ENCODE data around the gene IL34. TPM values are rescaled to one million over a fixed set of nuclear protein-coding genes. Genes with fewer than 3 reads are reported as not detected.

IL34 gene
- polyA plus RNA-seq, 4 donors, result 1.5 to 25.2 (median 6.5) TPM; not detected in 1

DNA sequence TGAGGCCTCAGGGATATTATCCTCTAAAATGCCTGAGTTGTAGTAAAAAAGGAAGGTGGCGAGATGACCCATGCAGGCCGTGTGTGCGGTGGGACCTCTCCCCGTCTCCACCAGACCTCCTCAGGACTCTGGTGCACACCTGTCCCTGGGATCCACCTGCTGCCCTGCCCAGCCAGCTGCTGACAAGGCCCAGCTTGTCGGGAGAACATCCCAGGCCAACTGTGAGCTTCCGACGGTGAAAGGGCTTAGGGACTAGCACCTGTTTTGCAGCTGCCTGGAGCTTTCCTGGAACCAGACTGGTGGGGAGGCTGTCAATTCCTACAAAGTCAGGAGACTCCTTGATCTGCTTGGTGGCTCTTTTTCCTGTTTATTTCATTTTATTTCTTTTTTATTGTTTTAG lies 11.6 kb downstream of the IL34 start:
- Histone ChIP-seq H3K36me3 (ENCODE audit: control insufficient read depth in 3 of 3, insufficient read depth in 2 of 3, low read depth in 1 of 3, low read length in 3 of 3) (peaks cover 0 to 50% (median under 1%) of the 10 kb centered on the region in 3 donors), H3K27me3 (ENCODE audit: control insufficient read depth in 3 of 3, insufficient read depth in 3 of 3, low read length in 3 of 3) (no peaks in the 10 kb centered on the region), H3K4me3 (ENCODE audit: low read depth in 1 of 3, low read length in 3 of 3) (no peak overlapping the region), H3K9me3 (ENCODE audit: control insufficient read depth in 2 of 2, insufficient read depth in 1 of 2, low read depth in 1 of 2, low read length in 1 of 2) (no peaks in the 10 kb centered on the region), H3K4me1 (ENCODE audit: control insufficient read depth in 3 of 3, insufficient read depth in 2 of 3, low read depth in 1 of 3, low read length in 2 of 3) (peaks cover 0 to 6% (median 0%) of the 10 kb centered on the region in 3 donors), H3K27ac (ENCODE audit: low read depth in 1 of 3, low read length in 2 of 3) (no peak overlapping the region)
- no peak for DNase-seq
- no peak for FAIRE-seq
- 36 to 72% (median 51%) methylated on average over 7 of the region's 7 CpGs for WGBS, 3 donors

- FAIRE-seq (no peak), DNase-seq (no peak)
- H3K9me3 ChIP-seq (ENCODE audit: control insufficient read depth in 2 of 2, insufficient read depth in 1 of 2, low read depth in 1 of 2, low read length in 1 of 2), result no peaks in the 10 kb centered on the region
- H3K27me3 ChIP-seq (ENCODE audit: control insufficient read depth in 3 of 3, insufficient read depth in 3 of 3, low read length in 3 of 3), result no peaks in the 10 kb centered on the region
- no peak overlapping the region for H3K4me3 ChIP-seq (ENCODE audit: low read depth in 1 of 3, low read length in 3 of 3)
- peaks cover 0 to 4% (median 0%) of the 10 kb centered on the region in 3 donors for H3K4me1 ChIP-seq (ENCODE audit: control insufficient read depth in 3 of 3, insufficient read depth in 2 of 3, low read depth in 1 of 3, low read length in 2 of 3)
- 78 to 83% (median 82%) methylated on average over 5 of the region's 5 CpGs for WGBS, 3 donors
- peaks cover 0 to 59% (median 4%) of the 10 kb centered on the region in 3 donors for H3K36me3 ChIP-seq (ENCODE audit: control insufficient read depth in 3 of 3, insufficient read depth in 2 of 3, low read depth in 1 of 3, low read length in 3 of 3)
- no peak overlapping the region for H3K27ac ChIP-seq (ENCODE audit: low read depth in 1 of 3, low read length in 2 of 3)
Measured at GRCh38 chr16:70658921-70659320, 12.6 kb downstream of the IL34 start.

- Histone ChIP-seq H3K27ac (ENCODE audit: low read depth in 1 of 3, low read length in 2 of 3) (no peak overlapping the region), H3K27me3 (ENCODE audit: control insufficient read depth in 3 of 3, insufficient read depth in 3 of 3, low read length in 3 of 3) (no peaks in the 10 kb centered on the region), H3K36me3 (ENCODE audit: control insufficient read depth in 3 of 3, insufficient read depth in 2 of 3, low read depth in 1 of 3, low read length in 3 of 3) (peaks cover 0 to 60% (median 6%) of the 10 kb centered on the region in 3 donors), H3K4me1 (ENCODE audit: control insufficient read depth in 3 of 3, insufficient read depth in 2 of 3, low read depth in 1 of 3, low read length in 2 of 3) (no peaks in the 10 kb centered on the region), H3K4me3 (ENCODE audit: low read depth in 1 of 3, low read length in 3 of 3) (no peak overlapping the region), H3K9me3 (ENCODE audit: control insufficient read depth in 2 of 2, insufficient read depth in 1 of 2, low read depth in 1 of 2, low read length in 1 of 2) (no peaks in the 10 kb centered on the region)
- FAIRE-seq, result no peak
- DNase-seq, result no peak
- 83 to 87% (median 85%) methylated on average over 12 of the region's 12 CpGs for WGBS, 3 donors
Measured at GRCh38 chr16:70659546-70659945, 13.2 kb downstream of the IL34 start.

GRCh38 chr16:70659953-70660671 lies 13.8 kb downstream of the IL34 start:
- Histone ChIP-seq H3K9me3 (ENCODE audit: control insufficient read depth in 2 of 2, insufficient read depth in 1 of 2, low read depth in 1 of 2, low read length in 1 of 2) (no peaks in the 10 kb centered on the region), H3K27me3 (ENCODE audit: control insufficient read depth in 3 of 3, insufficient read depth in 3 of 3, low read length in 3 of 3) (no peaks in the 10 kb centered on the region), H3K36me3 (ENCODE audit: control insufficient read depth in 3 of 3, insufficient read depth in 2 of 3, low read depth in 1 of 3, low read length in 3 of 3) (peaks cover 0 to 64% (median 6%) of the 10 kb centered on the region in 3 donors), H3K27ac (ENCODE audit: low read depth in 1 of 3, low read length in 2 of 3) (no peak overlapping the region), H3K4me1 (ENCODE audit: control insufficient read depth in 3 of 3, insufficient read depth in 2 of 3, low read depth in 1 of 3, low read length in 2 of 3) (no peaks in the 10 kb centered on the region), H3K4me3 (ENCODE audit: low read depth in 1 of 3, low read length in 3 of 3) (no peak overlapping the region)
- DNase-seq (no peak), FAIRE-seq (no peak)
- 71 to 73% (median 71%) methylated on average over 16 of the region's 16 CpGs for WGBS, 3 donors

DNA sequence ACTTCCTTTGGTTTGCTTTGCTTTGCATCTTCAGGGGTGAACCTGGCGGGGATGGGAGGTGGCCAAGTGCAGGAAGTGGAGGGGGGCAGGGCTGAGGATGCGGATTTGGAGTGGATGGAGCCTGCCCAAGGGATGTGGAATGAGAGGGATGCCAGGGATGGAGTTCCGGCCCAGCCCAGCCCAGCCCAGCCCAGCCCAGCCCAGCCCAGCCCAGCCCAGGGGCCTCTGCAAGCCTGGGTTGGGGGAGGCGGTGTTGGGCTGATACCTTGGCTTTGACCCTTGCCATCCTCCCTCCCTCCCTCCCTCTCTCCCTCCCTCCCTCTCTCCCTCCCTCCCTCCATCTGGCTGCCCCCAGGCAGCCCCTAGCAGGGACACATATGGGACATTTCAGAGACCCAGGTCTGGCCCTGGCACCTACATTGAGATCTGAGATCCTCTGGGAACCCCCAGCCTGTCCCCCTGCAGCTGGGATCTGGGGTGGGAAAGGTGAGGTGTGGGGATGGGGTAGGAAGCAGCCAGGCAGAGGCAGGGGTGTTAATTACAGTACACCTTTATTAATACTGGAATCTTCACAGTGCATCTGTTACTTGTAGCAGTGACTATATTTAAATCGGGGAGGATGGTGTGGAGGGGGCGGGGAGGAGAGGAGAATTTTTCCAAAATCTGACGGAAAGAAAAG lies 14.5 kb downstream of the IL34 start:
- H3K4me1 ChIP-seq (ENCODE audit: control insufficient read depth in 3 of 3, insufficient read depth in 2 of 3, low read depth in 1 of 3, low read length in 2 of 3), result no peaks in the 10 kb centered on the region
- H3K4me3 ChIP-seq (ENCODE audit: low read depth in 1 of 3, low read length in 3 of 3), result no peak overlapping the region
- peaks cover 0 to 71% (median 6%) of the 10 kb centered on the region in 3 donors for H3K36me3 ChIP-seq (ENCODE audit: control insufficient read depth in 3 of 3, insufficient read depth in 2 of 3, low read depth in 1 of 3, low read length in 3 of 3)
- no peaks in the 10 kb centered on the region for H3K9me3 ChIP-seq (ENCODE audit: control insufficient read depth in 2 of 2, insufficient read depth in 1 of 2, low read depth in 1 of 2, low read length in 1 of 2)
- 44 to 55% (median 53%) methylated on average over 6 to 7 of the region's 7 CpGs for WGBS, 3 donors
- no peak overlapping the region for H3K27ac ChIP-seq (ENCODE audit: low read depth in 1 of 3, low read length in 2 of 3)
- H3K27me3 ChIP-seq (ENCODE audit: control insufficient read depth in 3 of 3, insufficient read depth in 3 of 3, low read length in 3 of 3), result no peaks in the 10 kb centered on the region
- FAIRE-seq (no peak), DNase-seq (no peak)

GRCh38 chr16:70661534-70661917 lies 15.2 kb downstream of the IL34 start:
- Histone ChIP-seq H3K9me3 (ENCODE audit: control insufficient read depth in 2 of 2, insufficient read depth in 1 of 2, low read depth in 1 of 2, low read length in 1 of 2) (no peaks in the 10 kb centered on the region), H3K27me3 (ENCODE audit: control insufficient read depth in 3 of 3, insufficient read depth in 3 of 3, low read length in 3 of 3) (no peaks in the 10 kb centered on the region), H3K36me3 (ENCODE audit: control insufficient read depth in 3 of 3, insufficient read depth in 2 of 3, low read depth in 1 of 3, low read length in 3 of 3) (peaks cover 0 to 71% (median 9%) of the 10 kb centered on the region in 3 donors), H3K4me3 (ENCODE audit: low read depth in 1 of 3, low read length in 3 of 3) (no peak overlapping the region), H3K4me1 (ENCODE audit: control insufficient read depth in 3 of 3, insufficient read depth in 2 of 3, low read depth in 1 of 3, low read length in 2 of 3) (no peaks in the 10 kb centered on the region), H3K27ac (ENCODE audit: low read depth in 1 of 3, low read length in 2 of 3) (no peak overlapping the region)
- FAIRE-seq (no peak), DNase-seq (no peak)
- WGBS, 3 donors, result 70 to 79% (median 76%) methylated on average over 16 to 17 of the region's 17 CpGs

- FAIRE-seq (no peak), DNase-seq (no peak)
- Histone ChIP-seq H3K27me3 (ENCODE audit: control insufficient read depth in 3 of 3, insufficient read depth in 3 of 3, low read length in 3 of 3) (no peaks in the 10 kb centered on the region), H3K4me3 (ENCODE audit: low read depth in 1 of 3, low read length in 3 of 3) (no peak overlapping the region), H3K27ac (ENCODE audit: low read depth in 1 of 3, low read length in 2 of 3) (no peak overlapping the region), H3K9me3 (ENCODE audit: control insufficient read depth in 2 of 2, insufficient read depth in 1 of 2, low read depth in 1 of 2, low read length in 1 of 2) (no peaks in the 10 kb centered on the region), H3K36me3 (ENCODE audit: control insufficient read depth in 3 of 3, insufficient read depth in 2 of 3, low read depth in 1 of 3, low read length in 3 of 3) (peaks cover 0 to 68% (median 9%) of the 10 kb centered on the region in 3 donors), H3K4me1 (ENCODE audit: control insufficient read depth in 3 of 3, insufficient read depth in 2 of 3, low read depth in 1 of 3, low read length in 2 of 3) (no peaks in the 10 kb centered on the region)
- WGBS, 3 donors, result 78 to 80% (median 79%) methylated on average over 21 of the region's 21 CpGs
Measured at GRCh38 chr16:70661918-70662641, 15.7 kb downstream of the IL34 start.

- no peak overlapping the region for H3K27ac ChIP-seq (ENCODE audit: low read depth in 1 of 3, low read length in 2 of 3)
- no peaks in the 10 kb centered on the region for H3K27me3 ChIP-seq (ENCODE audit: control insufficient read depth in 3 of 3, insufficient read depth in 3 of 3, low read length in 3 of 3)
- 84 to 88% (median 86%) methylated on average over 11 to 13 of the region's 13 CpGs for WGBS, 3 donors
- peaks cover 0 to 70% (median 9%) of the 10 kb centered on the region in 3 donors for H3K36me3 ChIP-seq (ENCODE audit: control insufficient read depth in 3 of 3, insufficient read depth in 2 of 3, low read depth in 1 of 3, low read length in 3 of 3)
- no peaks in the 10 kb centered on the region for H3K4me1 ChIP-seq (ENCODE audit: control insufficient read depth in 3 of 3, insufficient read depth in 2 of 3, low read depth in 1 of 3, low read length in 2 of 3)
- FAIRE-seq, result no peak
- H3K4me3 ChIP-seq (ENCODE audit: low read depth in 1 of 3, low read length in 3 of 3), result no peak overlapping the region
- no peaks in the 10 kb centered on the region for H3K9me3 ChIP-seq (ENCODE audit: control insufficient read depth in 2 of 2, insufficient read depth in 1 of 2, low read depth in 1 of 2, low read length in 1 of 2)
- DNase-seq, result no peak
Measured at GRCh38 chr16:70662991-70663523, 16.7 kb downstream of the IL34 start.
